Measurements from ENCODE around the gene DOCK2. TPM values are rescaled to one million over a fixed set of nuclear protein-coding genes. Genes with fewer than 3 reads are reported as not detected.
A peak's percentile ranks its signal among the peaks of the same experiment; 100 is the strongest.

The DOCK2 gene
- total RNA-seq, 4 donors from 2014 or later, result 3.1 to 3.9 (median 3.3) TPM

DNA sequence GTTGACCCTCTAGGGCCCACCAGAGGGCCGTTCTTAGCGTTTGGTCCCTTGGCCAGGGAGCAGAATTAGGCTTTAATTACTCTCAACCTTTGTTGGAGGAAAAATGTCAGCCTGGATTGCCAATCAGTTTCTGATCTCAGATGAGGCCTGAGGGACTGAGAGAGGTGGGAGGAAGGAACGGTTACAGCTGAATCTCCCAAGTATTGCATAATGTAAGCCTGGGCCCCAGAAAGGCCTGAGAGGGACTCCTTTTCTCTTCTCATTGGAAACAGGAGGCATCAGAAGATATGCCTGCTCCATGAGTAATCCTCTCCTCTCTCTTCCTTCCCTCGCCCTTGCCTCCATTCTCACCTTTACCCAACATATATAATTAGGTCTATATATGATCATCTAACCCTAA lies 237.5 kb downstream of the DOCK2 start:
- no peak for DNase-seq (ENCODE audit: low spot score in 2 of 2)
- H3K4me3 ChIP-seq (ENCODE audit: low read depth, poor library complexity, severe bottlenecking), result no peak overlapping the region
- intact Hi-C loops (cut with DNase I; ENCODE audit: low total_unique reads), result no loop called here
- TF ChIP-seq POLR2A (IDR thresholded peaks at IDR 0.05), result no peak
- WGBS, 2 donors, result 64 to 68% methylated on average over 4 of the region's 4 CpGs

DNA sequence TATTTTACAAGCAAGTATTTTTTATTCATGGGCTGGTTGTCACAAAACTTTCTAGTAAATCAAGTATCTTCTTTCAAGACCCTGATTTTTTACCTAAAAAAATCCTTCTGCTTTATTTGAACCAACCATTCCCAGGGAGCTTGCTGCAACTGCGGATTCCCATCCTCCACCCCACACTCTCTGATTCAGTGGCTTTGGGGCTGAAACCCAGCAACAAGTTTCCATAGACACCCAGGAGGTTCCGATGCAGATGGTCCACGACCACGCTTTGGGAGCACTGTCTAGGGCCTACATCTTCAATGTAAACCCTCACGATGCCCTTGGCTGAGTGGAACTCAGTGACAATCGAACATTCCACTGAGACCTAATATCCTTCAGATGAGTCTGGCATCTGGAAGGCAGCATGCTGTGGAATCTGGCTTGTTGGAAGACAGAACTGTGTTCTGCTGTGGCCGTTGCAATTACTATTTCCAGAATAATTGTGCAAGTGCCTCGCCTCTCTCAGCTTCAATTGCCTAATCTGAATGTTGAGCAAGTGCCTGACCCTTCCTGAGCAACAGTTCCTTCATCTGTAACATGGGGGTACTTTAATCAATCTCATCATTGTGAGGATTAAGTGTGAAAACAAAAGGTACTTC lies 238.1 kb downstream of the DOCK2 start:
- peak in 1 of 2 donors; percentile 49 for DNase-seq (ENCODE audit: low spot score in 2 of 2)
- TF ChIP-seq POLR2A (IDR thresholded peaks at IDR 0.05), result no peak
- TF ChIP-seq, protein P1, sequence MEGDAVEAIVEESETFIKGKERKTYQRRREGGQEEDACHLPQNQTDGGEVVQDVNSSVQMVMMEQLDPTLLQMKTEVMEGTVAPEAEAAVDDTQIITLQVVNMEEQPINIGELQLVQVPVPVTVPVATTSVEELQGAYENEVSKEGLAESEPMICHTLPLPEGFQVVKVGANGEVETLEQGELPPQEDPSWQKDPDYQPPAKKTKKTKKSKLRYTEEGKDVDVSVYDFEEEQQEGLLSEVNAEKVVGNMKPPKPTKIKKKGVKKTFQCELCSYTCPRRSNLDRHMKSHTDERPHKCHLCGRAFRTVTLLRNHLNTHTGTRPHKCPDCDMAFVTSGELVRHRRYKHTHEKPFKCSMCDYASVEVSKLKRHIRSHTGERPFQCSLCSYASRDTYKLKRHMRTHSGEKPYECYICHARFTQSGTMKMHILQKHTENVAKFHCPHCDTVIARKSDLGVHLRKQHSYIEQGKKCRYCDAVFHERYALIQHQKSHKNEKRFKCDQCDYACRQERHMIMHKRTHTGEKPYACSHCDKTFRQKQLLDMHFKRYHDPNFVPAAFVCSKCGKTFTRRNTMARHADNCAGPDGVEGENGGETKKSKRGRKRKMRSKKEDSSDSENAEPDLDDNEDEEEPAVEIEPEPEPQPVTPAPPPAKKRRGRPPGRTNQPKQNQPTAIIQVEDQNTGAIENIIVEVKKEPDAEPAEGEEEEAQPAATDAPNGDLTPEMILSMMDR (IDR thresholded peaks at IDR 0.05), result no peak
- no peak overlapping the region for H3K4me3 ChIP-seq (ENCODE audit: low read depth, poor library complexity, severe bottlenecking)
- intact Hi-C loops (cut with DNase I; ENCODE audit: low total_unique reads), result no loop called here
- WGBS, 2 donors, result 67 to 82% methylated on average over 8 of the region's 8 CpGs

DNA sequence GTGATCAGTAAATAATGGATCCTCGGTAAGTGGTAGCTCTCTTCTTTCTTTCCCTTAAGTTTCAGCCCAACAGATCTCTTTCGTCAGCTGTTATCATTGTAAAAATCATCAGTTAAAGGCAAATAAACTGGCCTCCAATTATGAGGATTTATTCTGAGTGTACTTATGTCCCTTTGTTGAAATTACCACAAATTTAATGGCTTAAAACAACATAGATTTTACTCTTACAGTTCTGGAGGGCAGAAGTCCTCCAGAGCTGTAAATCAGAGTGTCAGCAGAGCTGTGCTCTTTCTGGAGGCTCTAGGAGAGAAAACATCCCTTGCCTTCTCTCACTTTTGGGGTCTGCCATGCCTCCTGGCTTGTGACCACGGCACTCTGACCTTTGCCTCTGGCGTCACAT lies 238.7 kb downstream of the DOCK2 start:
- DNase-seq (ENCODE audit: low spot score in 2 of 2), result no peak
- TF ChIP-seq POLR2A (IDR thresholded peaks at IDR 0.05), result no peak
- TF ChIP-seq, protein P1 (IDR thresholded peaks at IDR 0.05), result no peak
- WGBS, 2 donors, result 73 to 83% methylated on average over 4 of the region's 4 CpGs
- no peak overlapping the region for H3K4me3 ChIP-seq (ENCODE audit: low read depth, poor library complexity, severe bottlenecking)
- intact Hi-C loops (cut with DNase I; ENCODE audit: low total_unique reads), result no loop called here

DNA sequence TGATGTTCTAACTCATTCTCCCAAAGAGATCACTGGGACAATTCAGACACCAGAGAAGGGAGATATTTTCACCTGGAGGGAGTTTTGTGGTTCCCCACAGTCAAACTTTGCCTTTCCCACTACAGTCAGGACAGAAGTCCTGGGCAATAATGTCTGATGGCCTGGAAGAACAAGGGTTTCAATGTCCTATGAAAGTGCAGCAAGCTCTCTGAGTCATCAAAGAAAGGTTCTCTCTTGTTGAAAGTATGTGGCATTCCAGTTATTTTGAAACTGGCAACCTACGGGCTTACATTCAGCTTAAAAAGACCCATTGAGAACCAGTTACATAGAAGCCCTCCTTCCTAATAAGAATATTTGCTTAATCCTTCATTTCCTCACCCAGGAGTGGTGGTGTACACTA lies 239.3 kb downstream of the DOCK2 start:
- DNase-seq (ENCODE audit: low spot score in 2 of 2), result no peak
- 77 to 80% methylated on average over 1 of the region's 1 CpG for WGBS, 2 donors
- no peak overlapping the region for H3K4me3 ChIP-seq (ENCODE audit: low read depth, poor library complexity, severe bottlenecking)
- no peak for TF ChIP-seq POLR2A (IDR thresholded peaks at IDR 0.05)
- TF ChIP-seq, protein P1 (IDR thresholded peaks at IDR 0.05), result no peak
- intact Hi-C loops (cut with DNase I; ENCODE audit: low total_unique reads), result no loop called here

DNA sequence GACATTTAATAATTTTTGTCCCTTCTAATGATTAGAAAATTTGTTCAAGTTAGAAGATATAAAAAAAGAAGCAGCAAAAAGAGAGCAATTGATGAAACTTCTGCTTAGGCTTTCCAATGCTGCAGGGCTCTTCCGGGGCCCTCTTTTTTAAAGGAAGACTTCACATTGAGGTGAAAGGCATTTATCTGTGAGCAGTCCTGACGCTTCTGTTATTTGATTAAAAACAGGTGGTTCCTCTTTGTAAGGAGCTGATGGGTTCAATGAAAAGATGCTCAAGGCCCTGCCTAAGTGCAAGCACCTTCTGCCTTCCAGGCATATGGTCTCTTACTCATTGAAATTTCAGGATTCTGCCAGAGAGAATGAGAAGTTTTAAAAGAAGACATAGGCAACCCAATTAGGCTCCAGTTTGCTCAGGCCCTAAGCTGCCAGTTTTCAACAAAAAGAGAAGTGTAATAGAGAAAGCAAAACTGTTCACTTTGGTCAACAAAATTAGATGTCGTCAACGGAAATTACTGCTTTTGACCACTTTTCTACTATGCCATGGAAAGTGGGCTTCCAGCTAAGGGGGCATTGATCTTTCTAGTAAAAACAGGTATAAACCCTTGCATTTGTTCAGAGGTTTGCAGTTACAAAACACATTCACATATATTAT lies 243.1 kb downstream of the DOCK2 start:
- H3K4me3 ChIP-seq (ENCODE audit: low read depth, poor library complexity, severe bottlenecking), result no peak overlapping the region
- intact Hi-C loops (cut with DNase I; ENCODE audit: low total_unique reads), result no loop called here
- WGBS, 2 donors, result 74 to 77% methylated on average over 4 of the region's 4 CpGs
- TF ChIP-seq POLR2A (IDR thresholded peaks at IDR 0.05), result no peak
- TF ChIP-seq, protein P1 (IDR thresholded peaks at IDR 0.05), result no peak
- DNase-seq (ENCODE audit: low spot score in 2 of 2), result no peak

DNA sequence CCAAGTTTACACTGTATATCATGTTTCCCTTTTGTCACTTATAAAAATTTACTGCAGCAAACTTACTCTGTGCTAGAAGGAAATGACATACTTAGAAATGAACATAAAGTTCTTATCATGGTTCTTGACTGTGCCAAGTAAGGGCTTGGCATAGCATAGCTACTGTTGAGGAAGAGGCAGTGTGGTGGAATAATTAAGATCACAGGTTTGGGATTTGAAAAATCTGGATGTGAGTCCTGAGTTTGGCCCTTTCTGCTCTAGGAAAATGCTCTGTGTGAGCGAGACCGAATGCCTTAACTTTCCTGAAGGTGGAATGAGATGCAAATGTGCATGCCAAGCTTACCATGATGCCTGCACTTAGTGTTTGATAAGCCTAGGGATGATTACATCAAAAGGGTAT lies 243.7 kb downstream of the DOCK2 start:
- 71 to 82% methylated on average over 2 of the region's 2 CpGs for WGBS, 2 donors
- intact Hi-C loops (cut with DNase I; ENCODE audit: low total_unique reads), result no loop called here
- TF ChIP-seq, protein P1 (IDR thresholded peaks at IDR 0.05), result no peak
- TF ChIP-seq POLR2A (IDR thresholded peaks at IDR 0.05), result no peak
- DNase-seq (ENCODE audit: low spot score in 2 of 2), result no peak
- no peak overlapping the region for H3K4me3 ChIP-seq (ENCODE audit: low read depth, poor library complexity, severe bottlenecking)

Measured in lower leg skin (tissue), 4 donors.